Inferior parietal cortex (tissue), 1 donor: ENCODE measurements around the gene SNX32.
"Not testable (repeated sequence)": the region's sequence is repeated elsewhere in the genome, so short reads cannot be mapped to it uniquely, and the experiment has no call there.

Experiments used
- DNase-seq: peaks from one replicate; pipeline ENCODE4 v3.0.0-alpha.2; 2016; ENCODE audit errors: extremely low spot score

SNX32 gene

GRCh38 chr11:65883786-65884715 lies 50.3 kb downstream of the SNX32 start:
- no peak for DNase-seq

GRCh38 chr11:65884716-65885092 lies 50.9 kb downstream of the SNX32 start:
- peak; percentile 78 for DNase-seq

- no peak for DNase-seq
Measured at GRCh38 chr11:65885231-65885630, 51.5 kb downstream of the SNX32 start.

GRCh38 chr11:65885808-65886536 lies 52.2 kb downstream of the SNX32 start:
- DNase-seq: no peak

- no peak for DNase-seq
Measured at GRCh38 chr11:65886826-65887722, 53.3 kb downstream of the SNX32 start.

GRCh38 chr11:65887723-65888162 lies 54.0 kb downstream of the SNX32 start:
- peak; percentile 29 for DNase-seq

- peak; percentile 92 for DNase-seq
Measured at GRCh38 chr11:65888163-65888814, 54.5 kb downstream of the SNX32 start, which contains the start of gene FIBP. Gene FIBP, minus strand, starts transcription at chr11:65888471. Its CDS starts 53 bp downstream, at chr11:65888418.

GRCh38 chr11:65890324-65891218 lies 56.8 kb downstream of the SNX32 start, which contains the start of gene CCDC85B:
Gene CCDC85B, plus strand, starts transcription at chr11:65890673. Its CDS starts 111 bp downstream, at chr11:65890784.
- peak; percentile 97 for DNase-seq

- no peak for DNase-seq
Measured at GRCh38 chr11:65891219-65892136, 57.7 kb downstream of the SNX32 start.

- not testable (repeated sequence) for DNase-seq
Measured at GRCh38 chr11:65892137-65892540, 58.4 kb downstream of the SNX32 start.

GRCh38 chr11:65892661-65893317 lies 59.0 kb downstream of the SNX32 start:
- DNase-seq: no peak

GRCh38 chr11:65894034-65894591 lies 60.4 kb downstream of the SNX32 start:
- DNase-seq: no peak

- DNase-seq: no peak
Measured at GRCh38 chr11:65895482-65895981, 61.8 kb downstream of the SNX32 start.

GRCh38 chr11:65896034-65896999 lies 62.6 kb downstream of the SNX32 start:
- no peak for DNase-seq

GRCh38 chr11:65897020-65897471 lies 63.3 kb downstream of the SNX32 start:
- DNase-seq: no peak

GRCh38 chr11:65898656-65899355 lies 65.0 kb downstream of the SNX32 start:
- no peak for DNase-seq
